GM18505 (cell line): ENCODE results near the gene COG5.
A peak's percentile ranks its signal among the peaks of the same experiment; 100 is the strongest.

Experiments
- ATAC-seq: cut with Tn5 transposase; IDR thresholded peaks from one replicate; pipeline ENCODE4 v1.9.1; 2021; ENCODE audit not compliant: unreplicated experiment
- POLR2A ChIP-seq: IDR thresholded peaks from 4 replicates; pipeline ENCODE4 v1.6.1; 2011; ENCODE audit warnings: borderline replicate concordance; ENCODE audit not compliant: insufficient read depth, insufficient read length; ENCODE audit errors: extremely low read depth

Gene COG5

GRCh38 chr7:107170051-107170915 is 393.4 kb downstream of the COG5 start:
- no peak for TF ChIP-seq POLR2A
- no peak for ATAC-seq

GRCh38 chr7:107169120-107170050 is 394.3 kb downstream of the COG5 start:
- ATAC-seq = peak; percentile 33
- peak; percentile 45 for TF ChIP-seq POLR2A

GRCh38 chr7:107168233-107169119 is 395.2 kb downstream of the COG5 start, which contains the start of gene HBP1:
Gene HBP1, plus strand, starts transcription at chr7:107169003. Its CDS starts 10,891 bp downstream, at chr7:107179894.
- ATAC-seq = peak; percentile 83
- TF ChIP-seq POLR2A = peak; percentile 50

- no peak for ATAC-seq
- TF ChIP-seq POLR2A = no peak
These were observed 396.1 kb downstream of the COG5 start for GRCh38 chr7:107167483-107168232.

GRCh38 chr7:107166736-107167426 is 396.8 kb downstream of the COG5 start:
- no peak for ATAC-seq
- TF ChIP-seq POLR2A = no peak

GRCh38 chr7:107165341-107165740 is 398.4 kb downstream of the COG5 start:
- no peak for TF ChIP-seq POLR2A
- ATAC-seq = no peak

GRCh38 chr7:107164092-107164491 is 399.6 kb downstream of the COG5 start:
- ATAC-seq = no peak
- TF ChIP-seq POLR2A = no peak

GRCh38 chr7:107162475-107162874 is 401.2 kb downstream of the COG5 start:
- TF ChIP-seq POLR2A = no peak

GRCh38 chr7:107161415-107161814 is 402.3 kb downstream of the COG5 start:
- ATAC-seq = no peak
- TF ChIP-seq POLR2A = no peak

More at GRCh38 chr7:107162475-107162874, 401.2 kb downstream of the COG5 start:
- ATAC-seq = no peak

- no peak for ATAC-seq
- TF ChIP-seq POLR2A = no peak
These were observed 403.3 kb downstream of the COG5 start for GRCh38 chr7:107160389-107160788.

- TF ChIP-seq POLR2A = no peak
- no peak for ATAC-seq
These were observed 405.7 kb downstream of the COG5 start for GRCh38 chr7:107158028-107158427.
